Measurements from ENCODE around the gene FMNL1.

The FMNL1 gene

DNA sequence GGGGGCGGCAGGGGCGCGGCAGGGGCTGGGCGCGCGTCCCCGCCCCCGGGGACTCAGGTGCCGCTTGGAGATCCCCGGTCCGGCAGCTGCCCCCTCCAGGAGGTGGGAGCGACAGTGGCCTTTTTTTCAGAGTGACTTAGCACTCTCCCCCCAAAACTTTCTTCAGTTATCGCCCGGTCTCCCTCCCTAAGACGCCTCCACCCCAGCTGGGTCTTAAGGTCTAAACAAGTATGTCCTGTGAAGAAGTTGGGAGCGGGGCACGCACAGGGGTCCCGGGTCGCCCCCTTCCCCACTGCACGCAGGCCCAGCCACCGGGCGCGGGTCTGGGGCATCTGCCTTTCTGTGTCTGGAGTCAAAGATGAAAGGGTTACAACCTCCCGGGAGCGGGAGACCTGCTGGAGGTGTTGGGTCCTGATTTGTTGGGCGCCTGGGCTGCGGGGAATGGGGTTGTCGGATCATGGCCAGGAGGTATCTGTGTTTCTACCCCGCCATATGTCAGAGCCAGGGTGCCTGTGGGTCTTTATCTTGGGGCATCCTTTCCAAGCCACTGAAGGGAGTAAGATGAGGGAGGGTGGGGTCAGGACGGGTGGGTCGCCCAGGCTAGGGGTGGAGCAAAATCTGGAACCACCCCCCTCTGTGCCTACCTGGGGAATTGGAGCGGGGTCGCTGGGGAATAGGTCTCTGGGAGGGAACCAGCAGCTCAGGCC, 757 bp downstream of the FMNL1 start:
- no peak for DNase-seq (ENCODE audit: low read depth)

DNA sequence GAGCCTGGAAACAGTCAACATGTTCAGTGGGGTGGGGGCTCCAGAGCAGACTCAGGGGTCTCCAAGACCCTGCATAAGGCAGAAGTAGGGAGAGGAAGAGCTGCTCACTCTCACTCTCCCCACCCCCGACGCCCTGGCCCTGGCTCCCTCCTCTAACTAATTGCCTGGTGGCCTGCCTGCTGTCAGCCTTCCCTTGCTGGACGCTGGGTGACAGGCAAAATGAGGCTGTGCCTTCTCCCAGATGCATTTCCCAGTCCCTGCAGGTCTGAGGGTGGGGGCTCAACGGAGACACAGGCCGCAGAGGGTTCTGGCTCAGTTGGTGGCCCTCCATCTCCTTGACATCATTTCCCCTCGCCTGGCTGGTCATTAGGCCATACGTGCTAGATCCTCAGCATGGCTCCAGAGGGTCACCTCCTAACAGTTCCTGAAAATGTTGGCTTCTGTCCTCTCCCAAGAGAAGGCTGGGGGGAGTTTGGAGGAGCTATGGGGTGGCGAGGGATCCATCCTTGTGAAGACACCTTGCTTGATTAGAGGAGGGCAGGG, 1.4 kb downstream of the FMNL1 start:
- DNase-seq (ENCODE audit: low read depth): no peak

DNA sequence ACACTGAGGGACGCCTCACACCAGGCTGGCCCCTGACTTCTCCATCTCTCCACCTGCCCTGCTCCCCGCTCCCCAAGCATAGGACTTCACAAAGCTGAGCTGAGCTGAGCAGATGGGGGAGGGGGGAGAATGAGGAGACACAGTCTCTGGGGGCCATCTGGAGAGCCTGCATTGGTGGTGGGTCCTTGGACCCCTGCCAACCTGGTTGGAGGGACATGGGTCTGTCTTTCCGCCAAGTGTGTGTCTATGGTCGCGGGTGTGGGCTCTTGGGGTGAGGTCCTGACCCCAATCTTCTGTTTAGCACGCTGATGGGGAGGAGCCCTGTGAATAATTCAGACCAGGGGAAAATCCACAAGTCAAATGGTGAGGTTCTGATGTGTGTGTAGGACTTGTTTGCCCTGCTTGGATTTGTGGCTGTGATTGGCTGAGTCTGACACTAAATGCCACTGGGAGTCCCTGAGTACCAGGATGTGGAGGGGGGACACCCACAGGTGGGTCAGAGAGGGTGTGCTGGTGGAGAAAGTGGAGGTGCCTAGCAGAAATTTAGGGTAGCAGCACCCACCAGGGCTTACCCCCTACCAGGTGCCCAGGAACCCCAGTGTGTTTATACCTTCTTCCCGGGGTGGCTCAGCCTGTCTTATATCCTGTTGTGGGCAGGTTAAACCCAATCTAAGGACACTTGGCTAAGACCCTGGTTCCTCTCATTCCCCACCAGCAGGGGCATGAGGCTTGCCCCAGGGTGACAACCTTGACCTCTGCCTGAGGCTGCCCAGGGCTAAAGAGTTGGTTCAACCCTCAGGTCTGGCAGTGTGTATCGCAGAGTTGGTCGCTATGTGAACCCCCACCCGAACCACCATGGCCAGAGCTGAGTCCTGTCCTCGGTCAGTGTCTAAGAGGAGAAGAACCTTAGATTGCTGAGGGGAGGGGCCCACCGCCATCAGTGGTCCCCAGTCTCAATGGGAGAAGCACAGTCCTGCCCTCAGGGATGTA, 2.1 kb downstream of the FMNL1 start:
- peak; percentile 48 for DNase-seq (ENCODE audit: low read depth)

DNA sequence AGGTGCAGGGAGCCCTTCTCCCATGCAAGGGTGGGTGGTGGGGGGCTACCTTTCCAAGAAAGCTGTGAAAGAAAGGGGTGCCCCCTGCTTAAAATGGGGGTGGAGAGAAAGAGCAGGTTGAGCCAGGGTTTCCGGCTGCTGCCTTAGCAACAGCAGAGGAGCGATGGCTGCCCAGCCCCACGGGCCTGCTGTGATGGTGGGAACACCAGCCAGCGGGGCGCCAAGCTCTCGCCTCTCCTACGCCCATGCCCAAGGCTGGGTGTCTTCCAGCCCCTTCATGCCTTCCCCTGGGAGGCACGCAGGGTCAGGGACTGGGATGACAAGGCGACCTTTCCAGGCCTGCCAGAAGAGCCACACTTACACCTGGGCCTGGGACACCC, 3.0 kb downstream of the FMNL1 start:
- DNase-seq (ENCODE audit: low read depth): no peak

DNA sequence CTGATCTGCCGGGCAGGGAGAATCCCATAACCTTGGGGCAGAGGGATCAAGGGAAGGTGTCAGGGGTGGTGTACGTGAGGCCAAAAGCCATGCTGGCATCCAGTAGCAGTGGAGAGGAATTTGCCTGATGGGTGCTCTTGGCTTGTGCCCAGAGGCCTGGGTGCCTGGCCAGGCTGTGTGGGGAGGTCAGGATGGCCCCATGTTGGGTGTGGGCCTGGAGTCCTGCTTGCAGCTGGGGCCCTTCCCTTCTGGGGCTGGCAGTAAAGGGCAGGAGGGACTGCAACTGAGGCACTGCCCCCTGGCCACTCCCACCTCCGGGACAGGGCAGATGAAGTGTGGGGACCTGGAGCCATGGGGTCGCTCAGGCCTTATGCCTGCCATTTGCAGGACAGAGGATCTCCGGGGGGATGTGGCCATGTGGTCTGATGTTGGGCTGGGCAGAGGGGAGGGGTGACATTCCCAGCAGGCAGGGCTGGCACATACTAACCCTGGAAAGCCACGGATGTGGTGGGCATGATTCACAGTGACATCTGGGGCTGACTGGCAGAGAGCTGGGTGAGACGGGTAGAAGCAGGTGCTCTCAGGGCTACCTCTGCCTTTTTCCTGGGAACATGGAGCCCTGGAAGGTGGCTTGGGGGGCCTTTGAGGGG, 3.5 kb downstream of the FMNL1 start:
- peak; percentile 39 for DNase-seq (ENCODE audit: low read depth)

DNA sequence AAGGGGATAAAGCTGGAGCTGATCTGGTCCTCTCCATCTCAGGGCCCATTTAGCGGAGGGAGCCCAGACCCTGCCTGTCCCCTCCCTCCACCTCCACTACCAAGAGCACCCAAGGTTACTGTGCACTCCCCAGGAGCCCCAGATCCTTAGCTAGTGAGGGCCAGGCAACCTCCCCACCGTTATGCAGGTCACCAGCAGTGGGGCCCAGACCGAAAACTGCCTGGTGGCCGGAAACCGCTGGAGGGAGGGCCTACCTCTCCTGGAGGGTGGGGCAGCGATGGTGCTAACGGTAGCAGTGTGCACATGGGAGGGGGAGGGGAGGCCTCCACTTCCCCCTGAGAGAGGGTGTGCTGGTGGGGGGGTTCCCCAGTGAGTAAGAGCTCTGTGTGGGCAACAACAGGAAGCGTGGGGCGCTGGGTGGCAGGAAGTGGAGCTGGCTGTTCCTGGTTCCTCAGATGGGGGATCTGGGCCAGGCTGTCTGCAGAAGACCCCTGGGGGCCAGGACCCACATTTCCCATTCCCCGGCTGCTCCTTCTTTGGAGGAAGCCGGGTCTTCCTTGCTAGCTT, 4.4 kb downstream of the FMNL1 start:
- peak; percentile 95 for DNase-seq (ENCODE audit: low read depth)

DNA sequence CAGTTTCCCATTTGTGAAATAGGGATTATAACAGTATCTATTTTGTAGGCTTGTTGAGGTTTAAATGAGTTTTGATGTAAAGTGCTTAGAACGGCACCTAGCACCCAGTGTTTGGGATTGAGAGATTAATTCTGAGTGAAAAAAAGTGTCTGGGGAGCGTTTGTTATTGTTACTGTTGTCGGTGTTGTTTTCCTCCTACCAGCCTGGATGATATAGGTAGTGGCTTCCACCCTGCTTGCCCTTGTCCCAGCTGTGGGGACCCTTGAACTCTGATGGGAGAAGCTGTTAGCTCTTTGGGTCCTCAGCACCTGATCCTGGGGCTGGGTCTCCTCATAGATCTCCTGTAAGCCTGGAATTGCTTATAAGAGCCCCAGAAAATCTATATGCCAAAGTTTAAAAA, 4.9 kb downstream of the FMNL1 start:
- DNase-seq (ENCODE audit: low read depth): no peak

DNA sequence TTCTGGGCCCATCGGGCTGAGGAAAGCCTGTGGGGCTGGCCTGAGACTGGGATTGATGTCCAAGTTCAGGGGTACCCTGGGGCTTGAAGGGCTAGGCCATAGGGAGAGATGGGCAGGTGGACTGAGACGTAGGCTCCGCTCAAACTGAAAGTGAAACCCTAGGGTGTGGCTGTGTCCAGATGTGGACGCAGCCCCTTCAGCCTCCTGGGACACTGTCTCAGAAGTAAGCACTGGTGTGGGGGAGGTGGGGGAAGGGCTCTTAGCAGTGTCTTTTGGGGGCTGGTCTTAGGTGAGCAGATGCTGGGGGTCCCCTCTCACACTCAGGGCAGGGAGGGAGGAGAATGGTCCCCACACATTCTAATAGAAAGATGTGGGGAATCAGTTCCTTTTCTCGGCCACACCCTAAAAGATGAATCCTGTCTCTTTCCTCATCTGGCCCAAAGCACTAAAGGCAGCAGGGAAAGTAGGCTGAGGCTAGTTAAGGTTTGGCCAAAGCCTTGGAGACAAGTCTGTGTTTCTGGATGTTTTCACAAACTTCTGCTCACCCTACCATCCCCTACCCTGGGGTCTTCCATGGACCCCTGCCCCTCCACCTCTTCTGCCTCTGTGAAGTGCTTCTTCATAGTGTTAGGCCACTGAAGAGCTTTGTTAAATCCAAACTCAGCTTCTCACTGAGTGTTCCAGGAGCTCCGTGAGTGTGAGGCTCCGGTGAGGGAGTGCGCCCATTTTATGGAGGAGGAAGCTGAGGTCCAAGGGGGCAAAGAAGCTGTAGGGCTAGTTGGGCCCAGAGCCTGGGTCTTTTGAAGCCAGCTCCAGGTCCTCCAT, 5.6 kb downstream of the FMNL1 start:
- no peak for DNase-seq (ENCODE audit: low read depth)

DNA sequence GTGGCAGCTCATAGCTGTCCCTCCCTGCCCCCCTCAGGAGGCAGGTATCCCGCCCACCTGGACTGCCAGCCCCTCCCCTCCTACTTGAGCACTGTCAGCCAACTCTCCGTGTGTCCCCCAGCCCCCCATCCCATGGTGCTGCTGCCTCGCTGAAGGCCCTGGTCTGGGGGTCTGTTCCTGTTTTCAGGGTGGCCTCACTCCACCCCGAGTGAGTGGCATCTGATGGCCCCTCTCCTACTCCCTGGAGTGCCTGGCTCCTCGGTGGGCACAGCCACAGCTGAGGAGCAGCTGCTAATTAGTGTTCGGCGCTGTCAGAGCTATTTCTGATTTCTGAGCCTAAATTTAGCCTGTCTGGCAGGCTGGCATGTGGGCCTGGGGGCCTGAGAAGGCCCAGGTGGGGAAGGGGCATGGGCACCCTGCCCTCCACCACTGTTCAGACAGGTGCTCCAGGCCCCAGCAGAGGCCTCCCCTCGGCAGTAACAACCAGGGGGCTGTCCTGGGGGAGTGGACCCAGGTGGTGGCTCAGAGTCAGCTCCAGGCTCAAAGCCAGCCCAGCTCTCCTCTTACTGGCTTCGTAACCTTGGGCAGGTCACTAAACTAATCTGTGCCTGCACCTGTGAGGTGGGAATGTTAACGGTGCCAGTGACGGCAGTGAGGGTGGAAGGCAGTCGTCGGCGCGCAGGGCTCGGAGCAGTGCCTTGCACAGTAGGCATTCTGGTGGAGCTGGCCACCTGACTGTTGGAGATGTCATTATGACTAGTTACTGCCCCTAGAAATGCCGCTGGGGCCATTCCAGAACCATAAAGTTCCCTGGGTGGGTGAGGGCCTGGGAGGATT, 6.5 kb downstream of the FMNL1 start:
- DNase-seq (ENCODE audit: low read depth): no peak

DNA sequence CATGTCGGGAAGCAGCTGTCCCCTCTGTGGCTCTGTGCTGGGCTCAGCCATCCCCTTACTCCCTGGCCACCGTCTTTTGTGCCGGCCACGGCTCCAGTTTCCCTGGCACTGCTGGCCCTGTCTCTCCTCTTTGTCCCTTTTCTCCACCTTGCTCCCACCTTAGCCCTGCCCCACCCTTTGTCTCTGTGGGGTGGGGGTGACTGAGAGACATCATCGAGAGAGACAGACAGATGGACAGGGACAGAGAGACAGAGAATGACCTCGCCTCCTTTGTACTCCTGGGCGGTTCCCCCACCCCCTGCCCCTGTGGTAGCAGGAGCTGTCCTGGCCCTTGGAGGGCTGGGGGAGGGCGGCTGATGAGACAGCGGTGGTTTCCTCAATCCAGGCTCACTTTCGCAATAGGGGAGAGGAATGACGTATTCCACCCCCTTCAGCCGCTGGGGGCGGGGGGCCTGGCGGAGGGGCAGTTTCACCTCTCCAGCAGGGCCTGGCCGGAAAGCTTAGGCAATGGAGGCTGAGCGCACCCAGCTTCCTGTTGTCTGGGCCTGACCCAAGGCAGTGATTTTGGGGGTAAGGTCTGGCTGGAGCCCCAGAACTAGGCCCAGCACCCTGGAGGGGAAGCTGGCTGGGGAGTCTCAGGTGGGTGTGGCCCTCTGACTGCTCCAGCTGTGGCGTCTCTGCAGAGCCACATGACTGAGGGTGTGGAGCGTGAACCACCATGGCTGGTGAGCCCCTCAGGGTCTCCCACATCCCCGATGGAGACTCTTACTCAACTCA, 7.3 kb downstream of the FMNL1 start:
- DNase-seq (ENCODE audit: low read depth): peak; percentile 79

DNA sequence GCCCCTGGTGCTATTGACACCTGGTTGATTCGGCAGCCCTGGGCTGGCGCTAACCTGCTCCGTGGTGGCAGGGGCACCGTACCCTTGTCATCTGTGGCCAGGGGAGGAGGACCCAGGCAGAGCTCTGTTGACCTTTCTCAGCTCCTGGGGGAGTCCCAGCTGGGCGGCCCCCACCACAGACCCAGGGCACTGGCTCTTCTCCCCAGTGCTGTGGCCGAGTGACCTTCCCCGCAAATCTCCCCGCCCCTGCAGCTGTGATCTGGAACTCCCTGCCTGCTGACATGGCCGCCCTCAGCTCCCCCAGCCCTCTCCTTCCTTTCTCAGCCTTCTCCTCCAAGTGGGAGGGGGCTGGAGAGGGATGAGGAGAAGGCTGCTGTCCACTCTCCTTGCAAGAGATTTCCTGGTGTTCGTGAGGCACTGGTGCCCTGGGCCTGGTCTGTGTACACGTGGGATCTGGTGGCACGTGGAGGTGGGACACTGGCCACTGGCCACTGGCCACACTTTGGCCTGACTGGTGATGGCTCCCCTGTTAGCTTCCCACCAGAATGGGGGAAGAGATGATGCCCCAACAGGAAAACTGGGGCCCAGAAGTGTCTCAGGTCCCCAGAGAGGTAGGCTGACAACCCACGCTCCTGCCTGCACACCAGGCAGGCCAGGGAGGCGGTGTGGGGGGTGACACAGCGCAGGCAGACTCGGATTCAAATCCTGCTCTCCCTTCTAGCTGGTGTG, 8.2 kb downstream of the FMNL1 start:
- peak; percentile 49 for DNase-seq (ENCODE audit: low read depth)

DNA sequence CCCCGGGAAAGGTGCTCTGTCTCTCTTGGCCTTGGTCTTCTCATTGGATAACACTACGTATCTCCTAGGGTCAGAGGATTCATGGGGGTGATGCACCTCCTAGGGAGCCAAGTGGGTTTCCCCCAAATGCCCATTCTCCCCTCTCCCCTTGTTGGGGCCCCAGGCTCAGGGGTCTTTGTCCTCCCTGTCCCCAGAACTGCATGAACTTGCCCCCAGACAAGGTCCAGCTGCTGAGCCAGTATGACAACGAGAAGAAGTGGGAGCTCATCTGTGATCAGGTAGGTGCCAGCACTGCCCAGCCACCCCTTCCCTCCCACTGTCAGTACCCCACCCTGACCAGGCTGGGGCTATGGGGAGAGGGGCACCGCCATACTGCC, 8.7 kb downstream of the FMNL1 start:
- no peak for DNase-seq (ENCODE audit: low read depth)

DNA sequence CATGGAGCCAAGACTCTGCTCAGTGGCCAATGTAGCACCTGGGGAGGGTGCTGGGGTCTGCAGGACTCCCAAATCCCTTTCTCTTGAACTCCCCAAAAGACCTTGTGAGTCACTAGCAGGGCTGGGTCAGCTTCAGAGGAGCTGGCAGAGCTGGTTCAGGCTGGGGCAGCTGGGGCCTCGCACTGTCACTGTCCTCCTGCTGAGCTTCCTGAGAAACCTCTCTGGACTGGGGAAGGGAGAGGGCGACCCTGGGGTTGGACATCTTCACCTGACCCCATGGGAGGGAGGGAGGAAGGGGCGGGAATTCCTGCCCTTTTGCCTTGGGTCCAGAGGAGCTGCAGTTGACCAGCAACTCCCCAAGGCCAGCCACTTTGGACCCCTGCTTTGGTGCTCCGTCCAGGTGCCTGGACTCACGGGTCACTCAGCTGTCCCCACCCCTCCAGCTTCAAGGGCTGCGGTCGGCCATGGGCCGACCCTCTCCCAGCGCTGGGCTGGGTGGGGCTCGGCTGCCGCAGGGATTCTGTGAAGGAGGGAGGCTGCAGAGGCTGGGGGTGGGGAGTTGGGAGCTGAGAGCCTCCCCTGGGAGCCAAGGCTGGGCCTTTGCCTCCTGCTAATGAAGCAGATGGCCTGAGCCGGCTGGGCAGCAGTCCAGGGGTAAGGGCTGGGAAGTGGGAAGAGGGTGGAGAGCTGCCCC, 9.2 kb downstream of the FMNL1 start:
- DNase-seq (ENCODE audit: low read depth): no peak

DNA sequence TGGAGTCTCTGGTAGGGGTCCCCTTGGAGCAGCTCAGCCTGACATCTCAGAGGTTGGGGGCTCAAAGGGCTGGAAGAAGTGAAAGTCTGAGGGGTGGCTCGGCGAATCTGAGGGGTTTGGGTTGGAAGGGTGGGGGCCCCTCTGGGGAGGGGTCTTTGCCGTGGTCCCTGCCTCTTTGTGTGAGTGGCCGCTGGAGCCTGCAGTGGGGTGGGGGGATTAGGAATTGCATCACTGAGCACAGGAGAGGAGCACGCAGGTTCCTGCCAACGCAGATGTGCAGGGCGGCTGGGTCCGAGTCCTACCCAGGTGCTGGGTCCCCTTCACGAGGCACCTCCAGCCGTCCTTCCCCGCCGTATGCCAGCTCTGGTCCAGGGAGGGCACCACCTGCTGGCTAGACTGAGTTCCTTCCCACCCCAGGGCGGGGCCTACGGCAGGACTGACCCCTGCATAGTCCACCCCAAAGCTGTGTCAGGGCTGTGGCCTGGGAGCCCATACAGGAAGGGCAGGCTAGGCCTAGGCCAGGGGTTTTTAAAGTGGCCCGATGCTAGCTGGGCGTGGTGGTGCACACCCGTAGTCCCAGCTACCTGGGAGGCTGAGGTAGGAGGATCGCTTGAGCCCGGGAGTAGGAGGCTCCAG, 9.9 kb downstream of the FMNL1 start:
- DNase-seq (ENCODE audit: low read depth): no peak

DNA sequence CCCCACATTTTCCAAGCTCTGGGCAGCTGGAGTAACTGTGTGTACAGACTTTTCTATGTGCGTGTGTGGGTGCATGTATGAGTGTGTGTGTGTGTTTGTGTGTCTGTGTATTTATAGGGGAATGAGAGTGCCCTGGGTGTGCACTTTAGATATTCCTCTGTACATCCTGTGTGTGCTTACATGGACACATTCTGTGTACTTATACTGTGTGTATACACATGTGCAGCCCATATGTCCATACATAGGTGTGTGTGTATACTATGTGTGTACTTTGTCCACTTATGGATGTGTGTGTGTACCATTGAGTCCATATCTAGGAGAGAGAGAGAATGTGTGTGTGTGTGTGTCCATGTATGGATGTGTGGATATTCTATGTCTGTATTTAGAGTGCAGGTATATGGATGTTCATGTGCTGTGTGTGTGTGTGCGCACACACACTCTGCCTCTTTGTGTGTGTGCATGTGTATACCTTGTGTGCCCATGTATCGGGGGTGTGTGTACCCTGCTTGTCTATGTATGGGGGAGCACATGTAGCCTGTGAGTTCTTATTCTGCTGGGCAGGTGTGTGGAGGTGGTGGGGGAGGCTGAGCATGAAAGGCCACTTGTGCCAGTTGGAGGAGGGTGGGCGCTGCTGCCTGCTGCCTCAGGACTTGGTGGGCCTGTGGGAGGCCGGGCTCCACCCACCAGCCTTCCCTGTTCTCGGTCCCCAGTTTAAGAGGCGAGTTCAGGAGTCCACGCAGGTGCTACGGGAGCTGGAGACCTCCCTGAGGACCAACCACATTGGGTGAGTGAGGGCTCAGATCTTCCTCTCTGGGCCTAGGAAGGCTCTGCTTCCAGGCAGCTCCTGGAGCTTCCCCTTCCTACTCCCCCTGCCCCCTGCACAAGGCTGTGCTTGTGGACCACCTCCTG, 11.1 kb downstream of the FMNL1 start:
- DNase-seq (ENCODE audit: low read depth): no peak

DNA sequence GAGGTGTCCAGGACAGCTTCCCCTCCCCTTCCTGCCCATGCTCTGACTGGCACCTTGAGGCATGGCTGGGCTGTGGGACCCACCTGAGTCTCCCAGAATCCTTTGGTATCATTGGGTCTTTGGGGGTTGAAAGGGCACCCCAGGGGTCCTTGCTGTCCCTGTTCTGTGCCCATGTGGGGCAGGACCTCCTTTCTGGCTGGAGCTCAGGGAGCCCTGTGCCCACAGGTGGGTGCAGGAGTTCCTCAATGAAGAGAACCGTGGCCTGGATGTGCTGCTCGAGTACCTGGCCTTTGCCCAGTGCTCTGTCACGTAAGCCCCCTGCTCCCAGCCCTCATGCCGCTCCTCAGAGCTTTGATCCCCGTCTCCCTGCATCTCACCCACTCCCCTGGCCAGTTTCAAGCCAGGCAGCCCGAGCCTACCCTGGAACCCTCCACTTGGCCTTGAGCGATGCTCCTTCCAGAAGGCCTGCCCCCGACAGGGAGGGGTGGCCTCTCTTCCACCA, 11.8 kb downstream of the FMNL1 start:
- DNase-seq (ENCODE audit: low read depth): no peak

Measured in activated gamma-delta T cell treated with anti-CD3 and anti-CD28 coated beads, Interleukin-2, amount 50 U/mL, for 16 hours (primary cell).